ENCODE measurements around the gene SELENON.

SELENON gene

GRCh38 chr1:25770541-25771220 is 29.3 kb upstream of the SELENON start:
- DNase-seq: no peak

GRCh38 chr1:25771221-25772114 is 28.5 kb upstream of the SELENON start:
- no peak for DNase-seq

GRCh38 chr1:25772164-25772563 is 27.8 kb upstream of the SELENON start:
- DNase-seq: no peak

- no peak for DNase-seq
These were observed 27.2 kb upstream of the SELENON start for GRCh38 chr1:25772692-25773245.

GRCh38 chr1:25773441-25774125 is 26.4 kb upstream of the SELENON start:
- no peak for DNase-seq

DNA sequence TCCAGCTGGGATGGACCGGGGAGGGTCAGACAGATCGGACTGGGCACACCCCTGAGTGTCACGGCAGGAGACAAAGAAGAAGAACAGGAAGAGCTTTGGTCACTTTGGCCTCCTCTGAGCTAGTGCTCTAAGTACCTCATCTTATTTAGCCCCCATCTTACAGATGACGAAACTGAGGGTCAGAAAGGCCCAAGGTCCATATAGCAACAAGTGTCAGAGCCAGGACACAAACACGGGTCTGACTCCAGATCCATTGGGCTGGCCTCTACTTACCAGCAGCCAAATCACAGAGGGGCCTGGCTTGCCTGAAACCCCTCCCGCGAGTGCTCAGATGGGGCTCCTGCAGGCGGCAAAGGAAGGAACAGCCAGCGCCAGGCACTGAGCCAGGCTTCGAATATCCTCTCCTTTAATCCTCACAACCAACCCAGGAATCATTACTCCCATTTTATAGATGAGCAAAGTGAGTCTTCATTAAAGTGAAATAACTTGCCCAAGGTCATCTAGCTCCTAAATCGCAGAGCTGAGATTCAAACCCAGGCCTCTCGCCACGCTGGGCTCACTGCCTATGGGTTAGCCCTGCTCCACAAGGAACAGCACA is 25.7 kb upstream of the SELENON start:
- DNase-seq: no peak

GRCh38 chr1:25774921-25775771 is 24.8 kb upstream of the SELENON start:
- peak; percentile 42 for DNase-seq

DNA sequence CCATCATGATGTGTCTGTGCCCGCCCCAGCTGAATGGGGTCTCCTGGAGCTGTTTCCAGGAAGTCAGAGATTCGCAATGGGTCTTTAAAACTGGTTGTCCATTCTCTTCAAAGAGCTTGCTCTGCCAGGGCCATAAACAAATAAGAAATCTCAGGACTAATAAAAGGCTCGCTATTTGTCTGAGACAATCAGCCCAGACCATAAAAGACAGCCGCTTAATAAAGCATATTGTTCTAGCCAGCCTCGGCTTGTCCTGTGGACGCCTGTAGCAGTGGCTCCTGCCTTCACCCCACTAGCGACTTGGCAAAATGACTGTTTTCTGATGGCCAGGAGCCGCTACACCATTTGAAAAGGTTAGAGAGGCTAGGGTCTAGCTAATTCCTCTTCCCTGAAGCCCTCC is 20.6 kb upstream of the SELENON start:
- no peak for DNase-seq

DNA sequence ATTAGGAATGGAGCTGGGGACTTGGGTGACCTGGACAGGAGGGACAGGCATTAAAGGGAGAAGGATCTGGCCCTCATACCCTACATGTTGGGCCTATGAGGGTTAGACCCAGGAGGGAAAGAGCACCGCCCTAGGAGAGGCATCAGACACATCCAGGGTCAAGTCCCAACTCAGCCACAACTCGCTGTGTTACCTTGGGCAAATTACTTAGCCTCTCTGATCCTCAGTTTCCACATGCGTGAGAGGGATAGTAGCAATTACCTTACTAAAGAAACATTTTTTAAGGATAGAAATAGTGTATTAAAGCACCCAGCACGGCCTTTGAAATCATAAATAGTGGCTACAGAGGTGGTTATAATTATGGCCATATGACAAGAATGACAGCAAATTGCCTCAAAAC is 20.1 kb upstream of the SELENON start:
- DNase-seq: no peak

GRCh38 chr1:25780318-25781129 is 19.5 kb upstream of the SELENON start:
- no peak for DNase-seq

- no peak for DNase-seq
These were observed 18.9 kb upstream of the SELENON start for GRCh38 chr1:25781130-25781433.

GRCh38 chr1:25782608-25783201 is 17.3 kb upstream of the SELENON start:
- DNase-seq: peak; percentile 76

- no peak for DNase-seq
These were observed 15.4 kb upstream of the SELENON start for GRCh38 chr1:25784575-25785051.

- no peak for DNase-seq
These were observed 14.5 kb upstream of the SELENON start for GRCh38 chr1:25785333-25786067.

DNA sequence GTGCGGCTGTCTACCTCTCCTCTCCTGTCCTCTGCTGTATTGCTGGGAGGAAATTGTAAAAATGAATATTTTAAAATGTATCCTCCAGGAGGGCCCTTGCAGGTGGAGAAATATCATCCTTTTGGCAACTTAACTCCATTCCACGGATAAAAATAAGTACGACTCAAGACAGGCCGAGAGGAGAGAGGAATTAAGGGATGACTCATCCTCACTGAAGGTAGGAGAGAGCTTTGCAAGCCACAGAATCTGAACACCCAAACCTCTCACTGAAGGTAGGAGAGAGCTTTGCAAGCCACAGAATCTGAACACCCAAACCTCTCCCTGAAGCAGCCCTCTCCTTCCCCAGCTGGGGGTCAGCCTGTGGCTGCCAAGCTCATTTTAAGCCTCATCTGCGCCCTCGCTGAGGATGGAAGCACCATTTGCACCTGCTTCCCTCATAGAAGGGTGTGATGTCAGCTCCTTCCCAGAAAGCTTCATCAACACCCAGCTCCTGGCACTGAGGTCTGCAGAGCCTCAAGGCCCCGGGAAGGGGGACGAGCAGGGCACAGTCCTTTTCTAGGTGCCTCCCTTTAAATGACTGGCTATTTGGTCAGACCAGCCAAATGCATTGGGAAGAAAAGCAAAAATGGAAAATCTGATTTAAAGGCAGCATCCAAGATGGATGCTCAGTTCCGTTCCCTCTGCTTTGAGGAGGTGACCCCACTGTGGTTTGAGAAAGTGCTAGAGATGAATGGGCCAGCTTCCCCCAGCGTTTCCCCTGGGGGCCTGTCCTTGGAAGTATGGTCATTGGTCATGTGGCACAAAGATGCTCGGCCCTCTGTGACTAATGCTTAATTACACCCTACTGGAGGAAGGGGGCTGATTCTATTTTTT is 12.9 kb upstream of the SELENON start:
- DNase-seq: no peak

DNA sequence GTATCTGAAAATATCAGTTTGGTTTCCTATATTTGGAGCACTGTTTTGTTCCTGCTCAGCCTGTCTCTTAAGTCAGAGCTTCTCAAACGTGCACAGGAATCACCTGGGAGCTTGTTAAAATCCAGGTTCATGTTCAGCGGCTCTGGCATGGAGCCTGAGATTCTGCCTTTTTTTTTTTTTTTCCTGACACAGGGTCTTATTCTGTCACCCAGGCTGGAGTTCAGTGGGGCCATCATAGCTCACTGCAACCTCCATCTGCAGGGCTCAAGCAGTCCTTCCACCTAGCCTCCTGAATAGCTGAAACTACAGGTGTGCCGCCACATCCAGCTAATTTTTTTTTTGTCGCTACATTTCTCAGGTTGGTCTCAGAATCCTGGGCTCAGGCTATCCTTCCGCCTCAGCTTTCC is 12.2 kb upstream of the SELENON start:
- DNase-seq: no peak

DNA sequence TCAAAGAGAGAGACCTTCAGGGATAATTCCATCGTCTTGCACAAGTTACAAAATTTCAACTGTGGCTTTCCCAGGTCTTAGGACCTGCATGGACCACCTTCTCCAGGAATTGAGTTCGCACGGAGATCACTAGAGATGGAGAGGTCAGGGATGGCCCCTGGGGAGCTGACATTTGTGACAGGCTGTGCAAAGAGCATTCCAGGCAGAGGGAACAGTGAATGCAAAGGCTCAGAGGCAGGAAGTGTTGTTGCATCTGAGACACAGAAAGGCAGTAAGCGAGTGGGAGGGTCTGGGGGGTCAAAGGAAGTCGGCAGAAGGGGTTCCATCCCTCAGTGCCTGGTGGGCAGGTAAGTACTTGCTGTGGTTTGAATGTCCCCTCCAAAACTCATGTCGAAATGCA is 9.5 kb upstream of the SELENON start:
- no peak for DNase-seq

GRCh38 chr1:25792115-25792514 is 7.9 kb upstream of the SELENON start:
- DNase-seq: no peak

DNA sequence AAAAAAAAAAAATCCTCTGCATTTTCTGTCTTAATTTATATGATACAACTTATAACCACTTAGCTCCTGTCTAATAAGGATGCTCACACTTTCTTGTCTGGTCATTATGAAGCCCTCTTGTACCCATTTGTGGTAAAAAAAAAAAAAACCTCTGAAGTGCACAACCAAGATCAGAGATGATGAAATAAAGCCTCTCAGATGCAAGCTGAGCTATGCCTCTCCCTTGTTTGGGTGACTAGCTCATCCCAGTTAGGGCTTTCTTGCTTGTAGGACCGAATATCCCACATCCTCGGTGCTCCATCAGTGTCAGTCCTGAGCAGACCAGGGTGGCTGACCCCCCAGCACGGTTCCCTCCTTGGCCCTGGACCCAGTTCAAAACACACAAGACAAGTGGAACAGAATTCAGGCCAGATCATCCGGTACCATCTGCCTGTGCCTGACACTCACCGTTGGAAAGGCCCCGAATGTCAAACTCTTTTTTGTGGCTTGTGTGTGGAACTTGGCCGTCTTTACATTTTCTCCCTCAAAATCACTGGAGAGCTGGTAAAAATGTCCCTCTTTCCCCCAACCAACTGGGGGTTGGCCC is 6.3 kb upstream of the SELENON start:
- no peak for DNase-seq
